Neutrophil (primary cell): Measurements from ENCODE around the gene IFNA1.

Experiments used
- H3K27ac ChIP-seq: fragments of 200-600 bp; sonication (generic); 2 replicates; pipeline ENCODE4 v1.5.1; 2016; ENCODE audit warnings: mild to moderate bottlenecking, moderate library complexity
- H3K27me3 ChIP-seq: fragments of 200-600 bp; sonication (generic); 2 replicates; pipeline ENCODE4 v1.6.0; 2016; ENCODE audit warnings: mild to moderate bottlenecking
- H3K36me3 ChIP-seq: fragments of 200-600 bp; sonication (generic); 2 replicates; pipeline ENCODE4 v1.5.1; 2017
- H3K4me1 ChIP-seq, 2 experiments: fragments of 200-600 bp in 1 of 2; sonication (generic) in 1 of 2; 1 replicate in 1 of 2; 2 replicates in 1 of 2; pipeline versions ENCODE4 v1.5.1 to v1.6.1; 2013 to 2016; ENCODE audit warnings: low read depth in 1 of 2, low read length in 1 of 2, mild to moderate bottlenecking in 1 of 2, moderate library complexity in 1 of 2; ENCODE audit not compliant: control insufficient read depth in 1 of 2, insufficient read depth in 1 of 2
- H3K4me3 ChIP-seq, 2 experiments: fragments of 200-600 bp in 1 of 2; sonication (generic) in 1 of 2; 1 replicate in 1 of 2; 2 replicates in 1 of 2; pipeline ENCODE4 v1.5.1; 2013 to 2016; ENCODE audit warnings: low read depth in 1 of 2, low read length in 1 of 2, mild to moderate bottlenecking in 1 of 2, moderate library complexity in 1 of 2
- H3K9me3 ChIP-seq: fragments of 200-600 bp; sonication (generic); 2 replicates; pipeline ENCODE4 v1.5.1; 2016
- TF ChIP-seq, protein P1 (sequence below): fragments of 200-600 bp; sonication (generic); IDR thresholded peaks from 2 replicates; pipeline ENCODE4 v1.5.1; 2016; ENCODE audit warnings: antibody characterized with exemption

Gene IFNA1

DNA sequence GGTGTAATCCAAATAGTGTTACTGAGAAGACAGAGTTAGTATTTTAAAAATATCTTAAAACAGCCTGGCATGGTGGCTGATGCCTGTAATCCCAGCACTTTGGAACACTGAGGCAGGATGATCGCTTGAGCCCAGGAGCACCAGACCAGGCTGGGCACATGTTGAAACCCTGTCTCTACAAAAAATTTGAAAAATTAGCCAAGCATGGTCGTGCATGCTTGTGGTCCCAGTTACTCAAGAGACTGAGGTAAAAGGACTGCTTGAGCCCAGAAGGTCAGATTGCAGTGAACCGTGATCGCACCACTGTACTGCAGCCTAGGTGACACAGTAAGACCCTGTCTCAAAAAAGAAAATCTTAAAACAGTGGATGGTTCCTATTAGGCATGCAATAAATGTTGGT, 12.4 kb downstream of the IFNA1 start:
- Histone ChIP-seq H3K27me3 (no peaks in the 10 kb centered on the region), H3K9me3 (no peaks in the 10 kb centered on the region), H3K4me3 (no peak overlapping the region), H3K4me1 (no peaks in the 10 kb centered on the region), H3K27ac (no peak overlapping the region), H3K36me3 (no peaks in the 10 kb centered on the region)
- TF ChIP-seq, protein P1, sequence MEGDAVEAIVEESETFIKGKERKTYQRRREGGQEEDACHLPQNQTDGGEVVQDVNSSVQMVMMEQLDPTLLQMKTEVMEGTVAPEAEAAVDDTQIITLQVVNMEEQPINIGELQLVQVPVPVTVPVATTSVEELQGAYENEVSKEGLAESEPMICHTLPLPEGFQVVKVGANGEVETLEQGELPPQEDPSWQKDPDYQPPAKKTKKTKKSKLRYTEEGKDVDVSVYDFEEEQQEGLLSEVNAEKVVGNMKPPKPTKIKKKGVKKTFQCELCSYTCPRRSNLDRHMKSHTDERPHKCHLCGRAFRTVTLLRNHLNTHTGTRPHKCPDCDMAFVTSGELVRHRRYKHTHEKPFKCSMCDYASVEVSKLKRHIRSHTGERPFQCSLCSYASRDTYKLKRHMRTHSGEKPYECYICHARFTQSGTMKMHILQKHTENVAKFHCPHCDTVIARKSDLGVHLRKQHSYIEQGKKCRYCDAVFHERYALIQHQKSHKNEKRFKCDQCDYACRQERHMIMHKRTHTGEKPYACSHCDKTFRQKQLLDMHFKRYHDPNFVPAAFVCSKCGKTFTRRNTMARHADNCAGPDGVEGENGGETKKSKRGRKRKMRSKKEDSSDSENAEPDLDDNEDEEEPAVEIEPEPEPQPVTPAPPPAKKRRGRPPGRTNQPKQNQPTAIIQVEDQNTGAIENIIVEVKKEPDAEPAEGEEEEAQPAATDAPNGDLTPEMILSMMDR, result no peak

DNA sequence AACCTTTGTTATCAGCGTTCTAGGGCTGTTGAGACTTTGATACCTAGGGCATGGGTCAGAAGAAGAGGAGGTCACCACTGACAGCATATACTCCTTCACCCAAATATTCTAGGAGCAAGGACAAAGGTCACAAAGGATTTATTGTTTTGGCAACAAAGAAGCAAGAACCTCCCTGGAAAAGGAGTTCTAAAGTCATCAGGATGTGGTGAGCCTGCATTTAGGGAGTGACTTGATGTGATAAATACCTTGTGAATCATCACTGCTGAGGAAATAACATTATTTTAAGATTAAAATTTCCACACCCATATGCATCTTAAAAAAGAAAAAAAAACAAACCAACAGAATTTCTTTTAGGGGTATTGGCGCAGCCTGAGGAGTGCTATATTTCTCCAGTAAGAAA, 13.9 kb downstream of the IFNA1 start:
- Histone ChIP-seq H3K36me3 (no peaks in the 10 kb centered on the region), H3K4me1 (no peaks in the 10 kb centered on the region), H3K27ac (no peak overlapping the region)

DNA sequence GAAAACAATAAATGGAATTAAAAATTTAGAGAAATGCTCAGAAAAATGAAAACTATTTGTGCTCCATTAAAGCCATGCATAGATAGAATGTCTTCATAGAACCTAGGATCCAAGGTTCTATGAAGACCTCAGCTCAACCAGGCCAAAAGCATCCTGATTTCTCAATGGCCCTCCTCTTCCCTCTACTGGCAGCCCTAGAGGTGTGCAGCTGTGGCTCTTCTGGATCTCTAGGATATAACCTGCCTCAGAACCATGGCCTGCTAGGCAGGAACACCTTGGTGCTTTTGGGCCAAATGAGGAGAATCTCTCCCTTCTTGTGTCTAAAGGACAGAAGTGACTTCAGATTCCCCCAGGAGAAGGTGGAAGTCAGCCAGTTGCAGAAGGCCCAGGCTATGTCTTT, 15.1 kb downstream of the IFNA1 start:
- TF ChIP-seq, protein P1, result peak; percentile 22
- Histone ChIP-seq H3K9me3 (no peaks in the 10 kb centered on the region), H3K4me1 (no peaks in the 10 kb centered on the region), H3K4me3 (no peak overlapping the region), H3K27ac (no peak overlapping the region), H3K36me3 (no peaks in the 10 kb centered on the region), H3K27me3 (peaks cover 5% of the 10 kb centered on the region)

More for the DNA sequence above, 13.9 kb downstream of the IFNA1 start:
- Histone ChIP-seq H3K4me3 (no peak overlapping the region), H3K9me3 (no peaks in the 10 kb centered on the region), H3K27me3 (no peaks in the 10 kb centered on the region)
- TF ChIP-seq, protein P1, result no peak

DNA sequence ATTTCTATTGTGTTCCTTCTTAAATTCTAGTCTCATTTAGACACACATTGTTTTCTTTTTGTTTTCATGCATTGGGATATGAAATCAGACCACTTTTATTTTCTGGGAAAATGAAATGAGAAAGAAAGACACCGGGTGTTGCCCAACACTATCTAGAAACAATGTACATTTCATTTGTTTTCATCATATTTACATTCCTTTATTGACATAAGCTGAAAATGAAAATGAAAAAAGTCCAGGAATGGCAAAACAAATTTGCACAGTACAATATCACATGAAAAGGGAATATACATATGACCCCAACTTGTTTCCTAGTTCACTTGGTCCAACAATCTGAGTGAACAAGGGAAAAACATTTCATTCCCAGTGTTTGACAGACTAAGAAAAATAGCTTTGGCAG, 21.1 kb downstream of the IFNA1 start:
- TF ChIP-seq, protein P1, result no peak
- Histone ChIP-seq H3K36me3 (no peaks in the 10 kb centered on the region), H3K27me3 (peaks cover 7% of the 10 kb centered on the region)

DNA sequence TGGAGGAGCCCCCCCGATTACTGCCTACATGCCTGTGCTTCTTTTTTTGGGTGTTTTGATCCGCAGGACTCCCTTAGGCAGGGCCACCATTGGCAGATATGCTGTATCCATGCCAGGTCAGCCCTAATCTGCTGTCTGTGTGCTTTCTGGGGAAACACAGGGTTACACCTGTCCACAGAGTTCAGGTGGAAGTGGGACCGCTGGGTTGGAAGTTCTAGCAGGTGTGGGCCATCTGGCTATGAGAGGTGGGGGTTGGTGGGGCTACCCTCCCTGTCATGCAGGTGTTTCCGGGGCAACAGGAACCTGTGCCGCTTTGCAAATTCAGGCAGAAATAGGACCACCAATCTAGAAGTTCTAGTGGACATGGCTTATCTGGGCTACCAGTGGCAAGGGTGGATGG, 24.9 kb downstream of the IFNA1 start:
- Histone ChIP-seq H3K27me3 (peaks cover 13% of the 10 kb centered on the region), H3K36me3 (no peaks in the 10 kb centered on the region), H3K4me3 (no peak overlapping the region), H3K9me3 (no peaks in the 10 kb centered on the region), H3K27ac (no peak overlapping the region), H3K4me1 (no peaks in the 10 kb centered on the region)
- TF ChIP-seq, protein P1, result no peak

More for the DNA sequence above, 21.1 kb downstream of the IFNA1 start:
- Histone ChIP-seq H3K27ac (no peak overlapping the region), H3K9me3 (no peaks in the 10 kb centered on the region), H3K4me1 (no peaks in the 10 kb centered on the region), H3K4me3 (no peak overlapping the region)
